NOMO-1 treated with dmso at 0.1 percent for 144 hours (cell line): ENCODE measurements around the gene RBKS.
"Not testable (repeated sequence)": the region's sequence is repeated elsewhere in the genome, so short reads cannot be mapped to it uniquely, and the experiment has no call there.

Experiments
- DNase-seq: peaks from one replicate; lab custom pipeline; 2025; ENCODE audit not compliant: unreplicated experiment; lab: John Stamatoyannopoulos, UW

RBKS gene

GRCh38 chr2:27906074-27906473 is 15.9 kb upstream of the RBKS start:
- DNase-seq: no peak

DNA sequence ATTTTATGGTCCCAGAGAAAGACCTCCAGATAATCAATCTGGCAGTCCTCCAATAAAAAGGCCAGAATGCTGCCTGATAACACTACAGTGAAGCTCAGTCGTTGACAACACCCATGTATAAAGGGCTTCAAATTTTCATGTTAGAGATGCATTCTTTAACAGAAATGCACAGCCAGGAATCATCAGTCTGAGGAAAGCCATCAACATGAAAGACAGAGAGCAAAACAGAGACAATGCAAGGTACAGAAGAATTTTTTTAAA is 14.1 kb upstream of the RBKS start:
- no peak for DNase-seq

GRCh38 chr2:27903649-27904404 is 13.6 kb upstream of the RBKS start:
- no peak for DNase-seq

DNA sequence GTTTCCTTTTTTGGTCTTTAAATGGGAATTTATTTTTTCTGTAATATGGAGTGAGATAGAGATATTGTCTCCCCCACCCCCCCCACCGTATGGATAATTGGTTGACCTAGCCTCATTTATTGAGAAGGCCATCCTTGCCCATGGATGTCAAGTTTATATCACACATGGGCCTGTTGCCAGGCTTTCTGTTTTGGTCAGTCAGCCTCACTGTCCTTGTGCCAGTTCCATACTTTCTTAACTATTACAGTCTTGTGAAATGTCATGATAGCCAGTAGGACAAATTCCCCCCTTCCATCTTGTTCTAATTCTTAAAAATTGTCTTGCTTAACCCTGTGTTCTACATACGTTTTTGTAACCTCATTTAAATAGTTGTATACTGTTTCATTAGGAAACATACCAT is 12.8 kb upstream of the RBKS start:
- no peak for DNase-seq

- DNase-seq: no peak
These were observed 11.9 kb upstream of the RBKS start for GRCh38 chr2:27902098-27902497.

- no peak for DNase-seq
These were observed 11.0 kb upstream of the RBKS start for GRCh38 chr2:27901234-27901633.

DNA sequence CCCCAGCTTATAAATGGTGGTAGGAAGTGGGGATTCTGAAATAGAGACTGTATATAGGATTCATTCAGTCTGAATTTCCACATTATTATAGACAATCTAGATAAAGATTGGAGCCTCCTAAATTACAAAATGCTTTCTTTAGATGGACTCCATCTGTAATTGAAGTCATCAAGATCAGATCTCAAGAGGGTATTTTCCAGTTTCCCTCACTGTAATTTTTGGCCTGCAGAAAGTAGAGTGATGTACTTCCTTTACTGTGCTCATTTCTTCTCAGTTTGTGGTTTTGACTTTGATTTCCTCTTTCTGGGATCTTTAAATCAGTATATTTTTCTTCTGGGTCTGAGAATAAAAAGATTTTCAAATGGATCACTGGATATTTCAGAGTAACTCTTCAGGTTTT is 7.5 kb upstream of the RBKS start:
- peak; percentile 30 for DNase-seq

DNA sequence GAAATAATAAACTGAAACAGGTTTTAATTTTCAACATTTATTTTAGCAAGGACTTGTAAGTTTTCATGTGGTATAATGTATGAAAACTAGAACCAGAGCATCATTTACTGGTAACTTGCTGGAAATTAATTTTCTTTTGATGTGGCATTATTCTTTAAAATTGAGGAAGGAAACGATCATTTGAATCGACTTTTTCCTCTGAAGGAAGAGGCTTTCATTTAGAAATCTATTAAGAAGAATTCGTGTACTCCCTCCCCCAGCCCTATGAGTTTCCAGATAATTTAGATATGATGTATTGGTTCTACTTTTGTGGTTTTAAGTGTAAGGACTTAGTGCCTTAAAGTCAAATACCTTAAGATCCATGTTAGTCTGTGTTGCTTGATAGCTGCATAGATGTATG is 2.8 kb upstream of the RBKS start:
- DNase-seq: no peak

- DNase-seq: no peak
These were observed 1.5 kb upstream of the RBKS start for GRCh38 chr2:27891673-27892105.

DNA sequence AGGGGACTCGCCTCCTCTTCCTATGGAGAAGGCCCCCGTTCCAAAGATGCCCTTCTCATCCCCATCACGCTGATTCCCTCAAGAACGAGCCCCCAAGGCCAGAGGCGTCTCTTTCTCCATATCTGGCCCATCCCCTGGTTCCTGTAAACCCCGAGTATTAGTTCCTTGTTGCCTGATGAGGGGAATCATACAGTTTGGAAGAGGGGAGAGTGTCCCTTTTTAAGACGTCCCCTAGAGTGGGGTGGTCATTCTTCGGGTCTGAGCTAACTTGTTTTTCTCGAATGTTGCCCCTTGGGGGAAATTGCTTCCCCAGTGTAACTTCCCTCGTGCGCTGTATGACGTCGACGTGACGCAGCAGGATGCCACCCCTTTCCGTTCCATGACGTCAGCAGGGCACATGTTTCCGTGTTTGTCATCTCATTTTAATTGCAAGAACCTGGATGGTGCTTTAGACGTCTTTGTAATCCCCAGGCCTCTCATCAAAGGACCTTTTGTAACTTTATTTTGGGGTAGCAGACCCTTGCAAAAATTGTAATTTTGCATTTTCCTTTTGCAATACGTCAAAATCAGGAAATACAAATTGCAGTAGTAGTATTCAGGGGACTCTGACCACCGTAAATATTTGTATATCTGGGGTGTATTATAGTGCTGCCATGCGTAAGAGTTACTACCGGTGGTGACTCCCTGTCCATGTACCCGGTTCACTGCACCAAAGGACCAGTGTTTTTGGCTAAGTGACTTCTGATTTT is 911 bp upstream of the RBKS start:
- DNase-seq: peak; percentile 55

GRCh38 chr2:27889774-27890145 is 427 bp downstream of the RBKS start:
- no peak for DNase-seq

DNA sequence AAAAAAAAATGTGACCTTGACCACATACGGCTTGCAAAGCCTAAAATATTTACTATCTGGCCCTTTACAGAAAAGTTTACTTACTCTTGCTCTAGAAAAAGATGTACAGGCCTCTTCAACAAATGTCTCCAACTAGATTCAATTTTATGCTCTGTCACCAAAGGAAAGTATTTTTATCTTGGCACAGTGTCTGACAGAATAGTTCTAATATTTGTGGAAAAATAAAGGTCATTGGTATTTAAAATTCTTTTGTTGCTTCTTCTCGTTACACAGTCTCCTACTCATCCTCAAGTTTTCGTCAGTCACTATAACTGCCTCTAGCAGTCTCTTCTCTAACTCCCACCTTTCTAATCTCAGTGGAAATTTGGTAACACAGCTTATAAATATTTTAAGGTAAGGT is 1.4 kb downstream of the RBKS start:
- DNase-seq: no peak

DNA sequence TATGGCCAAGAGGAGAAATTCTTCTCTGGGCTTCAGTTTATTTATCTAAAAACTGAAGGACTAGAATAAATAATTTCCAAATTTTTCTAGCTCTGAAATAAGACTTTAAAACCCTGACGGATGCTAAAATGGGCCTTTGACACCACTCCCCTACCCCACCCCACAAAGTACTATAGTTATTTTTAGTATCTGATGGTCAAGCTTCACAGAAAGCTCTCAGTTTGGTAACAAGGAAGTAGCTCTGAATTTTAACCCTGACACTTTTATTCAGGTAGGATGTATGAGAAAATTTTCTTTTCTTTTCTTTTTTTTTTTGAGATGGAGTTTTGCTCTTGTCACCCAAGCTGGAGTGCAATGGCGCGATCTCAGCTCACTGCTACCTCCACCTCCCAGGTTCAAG is 2.4 kb downstream of the RBKS start:
- DNase-seq: no peak

DNA sequence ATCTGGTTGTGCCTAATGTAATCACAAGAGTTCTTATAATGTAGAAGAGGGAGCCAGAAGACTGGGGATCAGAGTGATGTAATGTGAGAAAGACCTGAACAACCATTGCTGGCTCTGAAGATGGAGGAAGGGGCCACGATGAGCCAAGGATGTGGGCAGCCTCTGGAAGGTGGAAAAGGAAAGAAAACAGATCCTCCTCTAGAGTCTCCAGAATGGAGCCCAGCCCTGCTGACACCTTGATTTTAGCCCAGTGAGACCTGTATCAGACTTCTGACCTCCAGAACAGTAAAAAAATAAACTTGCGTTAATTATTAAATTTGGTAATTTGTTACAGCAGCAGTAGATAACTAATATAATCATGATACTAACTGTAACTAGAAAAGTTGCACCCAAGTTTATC is 3.1 kb downstream of the RBKS start:
- no peak for DNase-seq

DNA sequence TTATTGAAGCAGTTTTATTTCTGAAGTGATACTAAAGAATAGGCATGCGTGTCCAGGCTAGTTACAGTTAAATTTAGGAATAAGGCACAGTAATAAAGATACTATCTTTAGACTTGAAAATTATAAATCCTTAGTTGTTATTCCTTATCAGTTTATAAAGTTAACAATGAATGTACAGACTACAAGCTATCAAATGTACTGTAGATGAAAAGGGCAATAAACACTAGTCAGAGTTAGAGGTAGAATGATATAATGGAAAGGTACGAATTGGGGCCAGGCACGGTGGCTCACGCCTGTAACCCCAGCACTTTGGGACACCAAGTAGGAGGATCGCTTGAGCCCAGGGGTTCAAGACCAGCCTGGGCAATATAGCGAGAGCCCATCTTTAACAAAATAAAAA is 3.9 kb downstream of the RBKS start:
- DNase-seq: no peak

GRCh38 chr2:27885661-27886060 is 4.5 kb downstream of the RBKS start:
- DNase-seq: no peak

DNA sequence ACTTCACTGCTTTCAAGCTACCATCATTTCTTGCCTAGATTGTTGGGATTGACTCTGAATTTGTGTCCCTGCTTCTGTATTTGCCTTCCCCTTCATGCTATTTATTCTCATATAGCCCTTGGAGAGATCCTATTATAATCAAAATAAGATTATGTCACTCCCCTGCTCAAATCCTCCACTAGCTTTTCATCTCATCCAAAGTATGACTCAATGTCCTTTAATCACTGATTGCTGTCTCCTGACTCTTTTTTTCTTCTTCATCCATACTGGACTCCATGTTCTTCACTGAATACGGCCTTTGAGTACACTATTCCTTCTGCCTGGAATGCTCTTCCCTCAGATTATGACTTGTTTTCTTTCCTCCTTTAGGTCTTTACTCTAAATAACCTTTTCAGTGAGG is 5.0 kb downstream of the RBKS start:
- DNase-seq: no peak

- DNase-seq: no peak
These were observed 5.6 kb downstream of the RBKS start for GRCh38 chr2:27884601-27885000.

DNA sequence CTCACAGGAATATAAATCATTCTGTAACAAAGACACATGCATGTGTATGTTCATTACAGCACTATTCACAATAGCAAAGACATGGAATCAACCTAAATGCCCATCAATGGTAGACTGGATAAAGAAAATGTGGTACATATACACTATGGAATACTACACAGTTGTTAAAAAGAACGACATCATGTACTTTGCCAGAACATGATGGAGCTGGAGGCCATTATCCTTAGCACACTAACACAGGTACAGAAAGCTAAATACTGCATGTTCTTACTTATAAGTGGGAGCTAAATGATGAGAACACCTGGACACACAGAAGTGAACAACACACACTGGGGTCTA is 7.6 kb downstream of the RBKS start:
- not testable (repeated sequence) for DNase-seq

DNA sequence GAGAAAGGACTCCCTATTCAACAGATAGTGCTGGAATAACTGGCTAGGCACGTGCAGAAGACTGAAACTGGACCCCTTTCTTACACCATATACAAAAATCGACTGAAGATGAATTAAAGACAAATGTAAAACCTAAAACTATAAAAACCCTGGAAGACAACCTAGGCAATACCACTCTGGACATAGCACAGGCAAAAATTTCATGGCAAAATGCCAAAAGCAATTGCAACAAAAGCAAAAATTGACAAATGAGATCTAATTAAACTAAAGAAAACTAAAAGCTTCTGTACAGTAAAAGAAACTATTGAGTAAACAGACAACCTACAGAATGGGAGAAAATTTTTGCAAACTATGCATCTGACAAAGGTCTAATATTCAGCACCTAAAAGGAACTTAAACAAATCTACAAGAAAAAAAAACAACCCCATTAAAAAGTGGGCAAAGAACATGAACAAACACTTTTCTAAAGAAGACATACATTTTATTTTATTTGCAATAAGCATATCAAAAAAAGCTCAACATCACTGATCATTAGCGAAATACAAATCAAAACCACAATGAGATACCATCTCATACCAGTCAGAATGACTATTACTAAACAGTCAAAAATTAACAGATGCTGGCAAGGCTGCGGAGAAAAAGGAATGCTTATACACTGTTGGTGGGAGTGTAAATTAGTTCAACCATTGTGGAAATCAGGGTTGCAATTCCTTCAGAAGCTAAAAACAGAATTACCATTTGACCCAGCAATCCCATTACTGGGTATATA is 8.2 kb downstream of the RBKS start:
- not testable (repeated sequence) for DNase-seq

GRCh38 chr2:27878825-27879224 is 11.4 kb downstream of the RBKS start:
- DNase-seq: no peak
